Epidermal melanocyte (primary cell): ENCODE data around the gene F5.

Source experiments
- DNase-seq: peaks from one replicate; pipeline ENCODE4 v3.0.0; 2011; ENCODE audit warnings: low spot score; ENCODE audit not compliant: insufficient read length

Gene F5

DNA sequence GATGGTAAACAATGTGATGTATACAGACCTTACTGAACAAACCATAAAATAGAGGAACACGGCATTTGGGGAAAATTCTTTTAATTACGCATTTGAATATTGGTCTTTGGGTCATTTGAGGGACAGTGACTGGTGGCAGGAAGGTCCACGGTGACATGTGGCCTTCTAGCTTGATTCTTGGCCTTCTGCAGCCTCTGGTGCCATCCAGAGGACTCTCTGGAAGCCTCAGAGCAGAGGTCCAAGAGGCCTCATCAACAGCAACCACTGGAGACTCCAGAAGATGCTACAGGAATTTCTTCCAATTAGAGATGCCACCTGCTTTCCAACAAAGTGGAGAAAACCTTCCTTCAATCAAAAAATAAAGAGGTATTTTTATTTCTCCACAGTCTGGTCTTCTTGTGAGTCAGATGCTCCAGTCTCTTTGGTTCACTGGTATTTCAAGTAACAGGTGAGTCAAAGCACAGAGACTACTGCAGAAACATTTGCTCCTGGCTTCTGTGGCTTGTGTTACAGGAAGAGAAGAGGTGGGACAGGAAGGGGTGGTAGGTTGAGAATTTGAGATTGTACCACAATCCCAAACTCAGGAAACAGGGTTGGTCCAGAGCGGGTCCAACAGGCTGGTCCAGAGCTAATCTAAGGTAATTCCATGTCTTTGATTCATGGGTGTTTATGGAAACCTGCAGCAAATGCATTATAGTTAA, 2.7 kb upstream of the F5 start:
- DNase-seq: no peak

DNA sequence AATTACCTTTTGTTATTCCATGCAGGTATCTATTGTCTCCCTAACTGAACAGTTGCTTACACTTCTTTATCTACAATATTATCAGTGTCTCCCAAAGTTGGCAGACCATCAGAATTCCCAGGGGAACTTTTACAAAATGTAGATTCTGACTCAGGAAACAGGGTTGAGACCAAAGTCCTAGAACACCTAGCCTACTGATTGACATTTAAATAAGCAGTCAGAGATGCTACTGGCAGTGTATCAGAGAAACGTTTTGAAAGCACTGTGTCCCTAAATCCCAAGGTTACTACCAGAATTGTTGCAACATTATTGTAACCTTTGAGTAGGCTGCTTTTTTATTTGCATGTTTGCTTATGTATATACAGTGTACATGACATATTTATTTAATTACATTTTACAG, 1.8 kb upstream of the F5 start:
- DNase-seq: no peak

DNA sequence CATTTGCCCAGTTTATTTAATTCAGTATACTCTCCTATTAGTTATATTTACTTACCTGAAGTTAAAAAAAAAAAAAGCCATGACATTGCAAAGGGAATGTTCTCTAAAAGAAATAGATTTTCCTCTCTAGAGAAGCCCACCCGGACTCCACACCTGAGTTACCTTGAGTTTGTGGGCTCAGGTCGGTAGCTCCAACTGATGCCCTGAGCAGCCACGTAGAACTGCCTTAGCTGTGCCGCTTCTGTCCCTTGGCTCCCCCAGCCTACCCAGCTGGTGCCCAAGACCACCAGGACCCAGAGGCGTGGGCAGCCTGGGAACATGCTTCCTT, 250 bp downstream of the F5 start:
- no peak for DNase-seq

DNA sequence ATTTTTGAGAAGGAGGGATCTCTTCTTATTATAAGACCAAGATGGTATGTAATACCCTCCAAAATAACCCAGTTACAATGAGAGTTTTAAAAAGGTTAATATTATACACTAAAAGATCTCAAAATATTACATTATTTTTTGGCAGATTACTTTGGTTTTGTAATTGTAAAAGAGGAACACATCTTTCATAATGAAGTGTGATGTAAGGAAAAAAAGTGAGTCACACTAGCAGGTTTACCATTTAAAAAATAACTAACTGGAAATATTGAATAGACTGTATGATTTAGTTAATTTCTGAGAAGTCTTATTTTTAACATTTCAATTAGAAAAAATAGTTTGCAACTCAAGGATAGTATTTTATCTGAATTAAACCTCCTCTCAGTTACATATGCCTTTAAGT, 1.1 kb downstream of the F5 start:
- no peak for DNase-seq

DNA sequence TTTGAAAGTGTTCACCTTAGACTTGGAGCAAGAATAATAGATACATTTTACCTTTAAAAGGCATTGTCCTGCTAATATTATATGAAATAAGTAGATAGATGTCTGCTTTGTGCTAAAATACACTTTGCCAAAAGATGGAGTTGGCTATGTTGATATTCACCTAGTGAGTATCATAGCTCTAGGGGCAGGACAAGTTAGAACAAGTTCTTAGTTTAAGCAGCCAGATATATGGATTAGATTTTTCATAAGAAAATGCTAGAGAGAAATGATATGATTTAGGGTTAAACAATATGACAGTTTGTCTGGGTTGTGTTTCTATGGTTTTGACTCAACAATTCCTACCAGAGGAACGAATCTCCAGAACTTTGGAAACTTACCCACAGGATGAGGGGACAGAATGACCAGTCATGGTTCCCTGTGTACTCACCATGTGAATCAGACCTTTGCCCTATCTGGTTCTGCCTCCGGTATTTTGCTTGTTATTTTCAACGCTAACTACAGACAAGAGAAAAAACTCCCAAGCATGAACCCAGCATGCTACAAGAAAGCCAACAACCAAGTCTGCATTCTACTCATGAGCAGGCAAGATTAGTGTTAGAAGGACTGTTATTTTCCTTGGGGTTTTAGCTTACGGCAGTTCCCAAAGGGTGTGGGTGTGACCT, 1.7 kb downstream of the F5 start:
- DNase-seq: no peak

DNA sequence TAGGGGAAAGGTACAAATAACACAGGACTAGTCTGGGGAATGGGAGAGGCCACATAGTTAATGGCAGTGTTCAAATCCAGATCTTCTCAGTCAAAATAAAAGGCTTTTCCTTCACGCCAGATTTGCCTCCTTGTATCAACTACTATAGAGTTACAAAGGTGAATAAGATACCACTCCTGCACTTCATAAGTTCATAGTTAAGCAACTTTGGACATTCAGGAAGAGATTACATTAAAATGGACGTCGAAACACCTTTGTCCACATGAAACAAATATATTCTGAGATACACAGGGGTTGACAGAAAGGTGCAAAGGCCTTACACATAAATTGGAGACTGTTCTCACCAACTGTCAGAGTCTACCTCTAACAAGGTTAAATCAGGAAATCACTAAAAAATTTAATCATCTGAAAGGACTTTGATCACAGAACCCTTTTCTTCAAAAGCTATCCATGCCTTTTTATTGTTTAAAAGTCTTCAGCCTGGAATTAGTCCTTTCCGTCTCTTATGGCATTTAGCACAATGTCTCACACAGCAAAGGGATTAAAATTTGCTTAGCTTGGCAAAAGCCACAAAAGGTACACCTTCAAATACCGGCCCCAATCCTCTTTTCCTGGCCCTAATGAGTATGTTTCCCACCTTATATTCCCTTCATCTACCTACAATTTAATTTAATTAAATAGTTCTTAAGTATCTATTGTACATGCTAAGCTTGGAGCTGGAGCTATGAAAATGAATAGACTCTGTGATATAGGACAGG, 8.1 kb downstream of the F5 start:
- DNase-seq: no peak

DNA sequence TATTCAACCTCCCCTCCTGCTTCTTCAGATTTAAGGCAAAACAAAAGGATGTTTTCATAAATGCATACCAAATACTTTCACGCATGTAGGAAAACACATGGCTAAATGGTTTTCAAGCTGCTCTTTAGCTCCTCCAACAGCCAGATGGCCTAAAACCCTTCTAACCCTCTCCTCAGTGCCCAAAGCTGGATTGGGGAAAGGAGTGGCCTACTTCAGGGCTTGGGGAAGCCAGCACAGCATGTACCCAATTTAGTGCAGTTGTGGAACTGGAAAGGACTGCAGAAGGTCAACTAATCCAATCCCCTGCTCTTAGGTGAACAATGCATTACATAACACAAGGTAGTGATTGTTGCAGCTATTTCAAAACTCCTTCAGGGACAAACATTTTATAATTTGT, 9.3 kb downstream of the F5 start:
- no peak for DNase-seq

DNA sequence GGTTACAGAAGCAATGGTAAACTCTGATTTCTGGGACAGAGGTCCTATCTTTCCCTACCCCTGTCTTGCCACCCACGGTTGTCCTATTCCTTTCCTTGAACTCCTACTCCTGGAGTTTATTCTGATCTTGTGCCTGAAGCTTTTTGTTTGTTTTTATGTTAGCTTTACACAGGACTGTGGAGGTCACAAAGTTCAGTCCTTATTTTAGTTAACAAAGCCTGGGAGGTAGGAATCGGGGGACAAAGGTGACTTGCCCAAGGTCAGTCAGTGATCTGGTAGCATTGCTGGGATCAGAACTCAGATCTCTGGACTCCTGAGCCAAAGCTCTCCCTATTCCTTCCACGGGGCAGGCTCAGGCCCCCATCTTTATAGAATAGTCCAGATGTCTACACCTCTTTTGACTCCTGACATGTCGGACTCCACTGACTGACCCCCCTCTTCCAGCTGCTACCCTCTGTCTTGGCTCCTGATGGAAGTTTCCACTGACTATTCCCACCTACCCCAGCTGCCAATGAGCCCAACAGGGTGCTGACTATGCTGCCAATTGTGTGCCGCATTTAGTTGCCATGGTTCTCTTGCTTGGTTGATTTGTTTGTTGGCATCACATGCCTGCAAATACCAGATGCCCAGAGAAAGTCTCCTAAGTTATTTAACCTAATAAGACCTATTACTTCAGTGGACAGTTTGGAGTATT, 9.9 kb downstream of the F5 start:
- no peak for DNase-seq

DNA sequence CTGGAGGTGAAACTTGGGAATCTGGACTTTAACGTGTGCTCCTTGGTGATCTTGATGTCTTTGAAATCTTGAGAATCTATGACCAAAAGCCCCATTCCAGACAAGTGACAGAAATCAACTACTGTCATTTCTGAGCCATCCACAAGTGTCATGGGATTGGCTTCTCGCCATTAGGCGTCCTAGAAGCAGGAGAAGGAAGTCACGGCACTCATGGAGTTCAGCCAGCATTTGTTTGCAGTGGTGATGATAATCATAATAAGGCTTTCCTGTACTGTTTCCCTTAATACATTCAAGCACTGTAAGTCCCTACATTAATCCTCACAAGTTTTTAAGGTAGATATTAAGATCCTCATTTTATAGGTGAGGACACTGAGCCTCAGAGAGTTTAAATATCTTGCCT, 11.9 kb downstream of the F5 start:
- no peak for DNase-seq

DNA sequence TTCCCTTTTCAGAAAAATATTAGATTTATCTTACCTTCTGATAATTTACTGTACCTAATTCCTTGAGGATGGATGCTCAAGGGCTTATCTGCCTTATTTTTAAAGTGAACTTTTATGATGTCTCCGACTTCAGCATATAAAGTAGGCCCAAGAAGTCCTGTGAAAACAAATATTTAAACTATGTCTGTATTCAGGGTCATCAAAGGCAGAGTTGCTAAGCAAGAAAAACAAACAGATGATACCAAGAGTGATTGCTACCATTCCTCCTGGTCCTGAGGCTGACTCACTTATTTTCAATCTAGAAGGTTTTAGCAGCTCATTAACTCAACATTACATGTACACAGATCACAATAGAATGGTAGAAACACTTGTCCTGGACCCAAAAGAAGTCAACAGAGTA, 14.1 kb downstream of the F5 start:
- DNase-seq: no peak

DNA sequence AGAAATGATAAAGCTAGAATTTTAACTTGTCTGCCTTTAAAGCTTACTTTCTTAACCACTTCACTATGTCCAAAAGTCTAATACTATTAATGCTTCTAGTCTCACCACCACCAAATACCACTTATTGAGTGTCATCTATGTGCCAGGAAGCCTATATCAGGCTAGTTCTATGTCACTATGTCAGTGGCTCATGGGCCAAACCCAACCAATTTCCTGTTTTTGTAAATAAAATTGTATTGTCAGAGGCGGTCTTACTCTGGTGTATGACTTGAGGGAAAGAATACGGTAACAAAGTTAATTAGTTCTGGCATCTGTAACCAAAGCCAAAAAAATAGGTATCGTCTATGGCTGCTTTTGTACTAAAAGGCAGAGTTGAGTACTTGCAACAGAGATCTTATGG, 14.8 kb downstream of the F5 start:
- DNase-seq: no peak

DNA sequence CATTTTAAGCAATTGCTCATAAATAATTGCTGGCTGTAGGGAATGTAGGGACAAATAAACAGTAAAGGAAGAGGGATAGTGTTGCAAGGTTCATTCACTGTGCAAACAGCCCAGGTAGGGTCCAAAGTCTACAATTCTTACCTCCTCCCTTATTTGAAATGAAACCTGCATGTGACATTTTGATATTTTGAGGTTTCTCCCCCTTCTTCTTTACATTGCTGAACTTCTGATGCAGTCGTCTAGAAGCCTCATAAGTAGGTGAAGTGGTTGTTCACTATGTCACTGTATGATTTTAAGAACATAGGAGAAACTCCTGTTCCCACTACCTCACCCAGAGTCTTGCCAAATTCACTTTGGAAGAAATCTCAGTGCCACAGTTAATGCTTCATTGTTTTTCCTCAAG, 16.1 kb downstream of the F5 start:
- DNase-seq: no peak

DNA sequence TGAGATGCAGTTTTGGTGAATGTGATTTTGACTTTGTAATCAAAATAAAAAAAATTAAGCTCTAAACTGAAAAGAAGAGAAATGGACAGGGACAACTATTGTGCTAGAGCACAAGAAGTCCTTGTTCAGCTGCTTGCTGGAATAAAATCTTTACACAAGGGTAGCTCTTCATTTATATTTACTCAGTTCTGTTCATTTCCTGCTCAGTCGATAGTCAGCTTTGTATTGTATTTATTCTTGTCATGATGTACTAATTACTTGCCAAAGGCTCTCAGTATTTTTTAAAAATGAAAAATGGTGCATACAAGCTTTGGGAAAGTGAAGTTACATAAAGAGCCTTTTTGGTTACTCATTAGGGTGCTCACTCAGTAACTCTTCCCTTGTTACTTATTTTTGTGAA, 17.8 kb downstream of the F5 start:
- no peak for DNase-seq

DNA sequence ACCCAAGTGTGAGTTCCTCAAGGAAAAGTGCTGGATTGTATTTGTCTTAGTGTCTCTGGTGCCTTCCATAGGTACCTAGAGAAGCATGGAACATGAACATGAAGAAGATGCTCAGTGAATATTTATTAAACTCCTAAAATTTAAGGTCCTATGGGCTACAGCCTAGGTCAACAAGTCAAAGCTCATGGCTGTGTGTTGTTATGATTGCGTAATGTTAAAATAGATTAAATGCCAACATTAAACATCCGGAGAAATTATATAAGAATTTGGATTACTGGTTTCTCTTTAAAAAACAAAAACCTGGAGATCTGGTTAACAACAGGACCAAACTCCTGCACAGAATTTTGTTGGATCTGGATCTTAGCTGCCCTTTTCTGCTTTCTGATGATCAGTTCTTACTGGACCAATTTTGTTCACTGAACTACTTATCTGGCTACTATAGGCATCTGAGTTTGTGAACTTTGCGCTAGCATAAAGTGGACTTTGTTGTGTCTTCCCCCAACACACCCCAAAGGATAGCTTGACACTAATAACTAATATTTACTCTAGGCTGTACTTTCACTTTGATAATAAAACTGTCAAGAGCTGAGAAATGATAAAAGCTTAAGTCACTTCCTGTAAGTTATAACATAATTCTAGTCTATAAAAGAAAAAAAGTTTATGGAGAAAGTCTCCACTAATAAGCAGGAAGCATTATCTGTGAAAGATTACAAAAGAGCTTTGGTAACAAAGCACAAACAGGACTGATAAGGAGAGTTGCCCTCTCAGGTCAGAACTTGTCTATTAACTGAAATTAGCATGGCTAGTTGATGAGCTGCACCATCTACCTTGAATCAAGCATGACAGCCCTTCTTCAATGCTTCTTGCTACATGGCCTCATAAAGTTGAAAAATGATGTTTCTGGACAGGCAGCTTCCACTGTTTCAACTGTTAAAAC, 20.7 kb downstream of the F5 start:
- DNase-seq: no peak

DNA sequence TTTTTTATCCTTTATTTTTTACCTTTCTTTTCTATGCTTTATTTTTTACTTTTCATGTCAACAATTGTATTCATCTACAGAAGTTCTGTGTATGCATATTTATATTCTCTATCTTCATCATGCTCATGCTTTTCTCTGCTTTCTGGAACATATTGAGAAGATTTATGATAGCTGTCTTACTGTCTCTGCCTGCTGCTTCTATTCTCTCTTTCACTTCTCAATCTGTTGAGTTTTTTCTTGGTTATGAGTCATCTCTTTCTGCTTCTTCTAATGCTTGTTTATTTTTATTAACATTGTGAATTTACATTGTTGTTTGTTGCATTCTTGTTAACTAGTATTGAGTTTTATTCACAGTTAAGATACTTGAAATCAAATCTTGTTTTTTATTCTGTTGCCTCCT, 22.6 kb downstream of the F5 start:
- DNase-seq: no peak

DNA sequence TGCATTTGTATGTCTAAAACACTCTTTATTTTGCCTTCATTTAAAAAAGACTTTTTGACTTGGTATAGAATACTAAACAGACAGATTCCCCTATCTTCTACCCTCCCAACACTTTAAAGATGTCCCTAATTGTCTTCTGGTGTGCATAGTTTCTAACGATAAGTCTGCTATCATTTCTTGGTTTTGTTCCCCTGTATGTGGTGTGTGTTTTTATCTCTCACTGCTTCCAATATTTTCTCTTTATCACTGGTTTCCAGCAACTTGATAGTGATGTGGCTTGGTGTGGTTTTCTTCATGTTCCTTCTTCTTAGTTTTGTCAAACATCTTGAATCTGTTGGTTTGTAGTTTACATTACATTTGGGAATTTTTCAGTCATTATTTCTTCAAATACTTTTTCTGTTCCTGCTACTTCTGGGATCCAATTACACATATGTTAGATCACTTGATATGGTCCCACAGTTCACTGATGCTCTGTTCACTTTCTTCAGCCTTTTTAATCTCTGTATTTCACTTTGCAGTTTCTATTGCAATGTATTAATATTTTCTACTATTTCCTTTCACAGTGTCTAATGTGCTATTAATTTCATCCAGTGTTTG, 23.2 kb downstream of the F5 start:
- DNase-seq: no peak

DNA sequence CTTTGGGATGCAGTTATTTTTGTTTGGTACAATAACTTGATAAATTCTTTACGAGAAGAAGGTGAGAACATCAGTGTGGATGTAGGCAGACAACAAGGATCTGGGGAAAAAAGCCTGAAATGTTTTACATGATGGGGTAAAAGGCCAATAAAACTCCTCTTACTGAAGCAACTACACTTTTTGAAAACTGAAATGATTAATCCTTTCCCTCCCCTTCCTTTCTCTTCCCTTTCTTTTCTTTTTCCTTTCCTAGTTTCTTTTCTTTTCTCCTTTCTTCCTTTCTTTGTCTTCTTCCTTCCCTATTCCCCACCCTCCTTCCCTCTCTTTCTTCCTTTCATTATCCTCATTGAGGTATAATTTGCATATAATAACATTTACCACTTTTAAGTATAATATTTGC, 24.6 kb downstream of the F5 start:
- DNase-seq: no peak

DNA sequence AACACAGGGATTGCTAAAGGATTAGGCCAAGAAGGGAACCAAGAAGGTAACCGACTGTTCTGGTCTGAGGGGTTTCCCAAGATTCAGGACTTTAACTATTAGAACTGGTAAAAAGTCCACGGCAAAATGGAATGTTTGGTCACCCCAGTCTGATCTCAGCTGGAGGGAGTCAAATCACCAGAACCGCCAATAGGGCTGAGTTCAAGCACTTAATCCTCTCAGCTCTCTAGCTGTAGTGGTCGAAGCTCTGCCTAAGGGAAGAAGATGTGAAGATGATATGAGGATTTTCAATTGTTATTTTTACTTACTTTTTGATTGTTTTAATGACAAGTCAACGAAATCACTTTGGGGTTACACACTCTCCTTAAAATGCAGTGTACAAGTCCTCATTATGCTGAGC, 29.1 kb downstream of the F5 start:
- no peak for DNase-seq

DNA sequence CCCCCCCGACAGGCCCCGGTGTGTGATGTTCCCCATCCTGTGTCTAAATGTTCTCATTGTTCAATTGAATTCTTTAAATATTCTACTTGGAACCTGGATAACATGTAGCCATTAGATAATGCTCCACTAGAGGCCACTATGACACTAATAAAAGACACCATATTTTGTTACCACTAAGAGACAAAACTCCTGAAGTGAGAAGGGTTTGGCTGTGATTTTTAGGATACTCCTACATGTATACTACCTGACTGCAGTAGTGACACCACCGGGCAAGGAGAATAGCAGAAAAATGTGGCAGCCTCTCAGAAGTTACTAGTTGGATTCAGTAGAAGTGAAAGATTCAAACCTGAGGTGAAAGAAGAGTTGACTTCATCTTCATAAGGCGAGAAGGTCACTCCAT, 36.0 kb downstream of the F5 start:
- no peak for DNase-seq

DNA sequence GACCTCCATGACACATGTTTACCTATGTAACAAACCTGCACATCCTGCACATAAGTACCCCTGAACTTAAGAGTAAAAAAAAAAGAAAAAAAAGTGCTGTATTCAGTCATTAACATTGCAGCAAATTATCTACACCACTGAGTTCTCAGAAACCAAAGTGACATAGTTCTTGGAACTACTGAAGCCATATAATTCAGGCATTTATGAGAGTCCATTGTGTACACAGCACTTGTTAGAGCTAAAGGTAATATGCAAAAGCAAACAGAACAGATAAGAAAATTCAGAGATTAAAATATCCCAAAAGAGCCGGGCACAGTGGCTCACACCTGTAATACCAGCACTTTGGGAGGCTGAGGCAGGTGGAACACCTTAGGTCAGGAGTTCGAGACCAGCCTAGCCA, 38.0 kb downstream of the F5 start:
- no peak for DNase-seq
